Left lobe of liver (tissue), 2 donors: ENCODE measurements around the gene CD59. TPM values are rescaled to one million over a fixed set of nuclear protein-coding genes. Genes with fewer than 3 reads are reported as not detected.
A peak's percentile ranks its signal among the peaks of the same experiment; 100 is the strongest.

Source experiments
- ATAC-seq: fragments of 200-7000 bp; cut with Tn5 transposase; one replicate; pipeline ENCODE4 v1.9.1; 2020; ENCODE audit warnings: mild to moderate bottlenecking, moderate library complexity
- DNase-seq: peaks from one replicate; pipeline ENCODE4 v3.0.0-alpha.2; 2020; ENCODE audit warnings: low spot score
- total RNA-seq: library from RNA; stranded (reverse); gene quantifications from one replicate; pipeline ENCODE4 v1.2.1, GENCODE V29; 2021
- donor health status: DM: no; HTN: no; CAD: no; lungs with moderate emphysema.
- donor health status: DM: no; HTN: yes; CAD: no.

Gene CD59, protein sequence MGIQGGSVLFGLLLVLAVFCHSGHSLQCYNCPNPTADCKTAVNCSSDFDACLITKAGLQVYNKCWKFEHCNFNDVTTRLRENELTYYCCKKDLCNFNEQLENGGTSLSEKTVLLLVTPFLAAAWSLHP
- total RNA-seq, result 149 TPM

DNA sequence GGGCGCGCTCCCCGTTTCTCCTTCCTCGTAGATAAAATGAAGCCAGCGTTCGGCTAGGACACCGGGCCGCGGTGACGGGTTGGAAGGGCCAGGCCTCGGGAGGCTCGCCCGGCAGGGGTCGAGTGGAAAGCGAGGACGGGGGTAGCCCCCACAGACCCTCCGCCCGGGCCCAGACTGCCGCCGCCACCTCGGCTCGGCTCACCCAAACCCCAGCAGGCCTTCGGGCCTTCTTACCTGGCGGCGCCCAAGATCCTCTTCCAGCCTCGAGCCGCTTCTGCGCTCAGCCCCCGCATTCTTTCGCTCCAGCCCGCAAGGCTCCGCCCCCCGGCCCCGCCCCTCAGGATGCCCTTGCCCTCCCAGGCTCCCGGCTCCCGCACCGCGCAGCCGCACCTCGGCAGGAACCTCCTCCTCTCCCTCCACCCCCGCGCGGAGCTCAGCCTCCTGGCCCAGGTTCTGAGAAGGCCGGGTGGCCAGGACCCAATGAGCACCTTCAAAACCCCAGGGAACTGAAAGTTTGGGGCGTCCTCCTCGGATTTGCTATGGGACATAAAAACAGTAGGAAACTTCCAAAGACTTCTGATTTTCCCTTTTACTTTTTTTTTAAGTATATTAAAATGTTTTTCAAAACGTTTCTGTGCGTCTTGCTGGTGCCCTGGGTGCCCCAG is at the start of gene CD59:
Gene CD59, minus strand, starts transcription at position 276 of the 665 bp plus-strand sequence. CDS start 13,978 bp downstream, outside the sequence.
- DNase-seq, result peak; percentile 99
- ATAC-seq, result peak; percentile 96

DNA sequence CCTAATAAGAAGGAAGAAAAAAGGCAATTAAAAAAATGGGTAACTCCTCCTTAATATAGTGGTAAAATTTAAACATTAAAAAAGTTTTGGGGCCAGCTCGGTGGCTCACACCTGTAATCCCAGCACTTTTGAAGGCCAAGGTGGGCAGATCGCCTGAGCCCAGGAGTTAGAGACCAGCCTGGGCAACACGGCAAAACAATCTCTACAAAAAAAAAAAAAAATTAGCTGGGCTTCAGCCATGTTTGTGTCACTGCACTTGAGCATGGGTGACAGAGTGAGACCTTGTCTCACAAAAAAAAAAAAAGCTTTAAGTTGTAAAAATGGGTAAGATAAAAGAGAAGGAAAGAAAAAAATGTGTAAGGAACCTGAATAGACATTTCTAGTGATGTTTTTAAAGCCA is 49.4 kb upstream of the CD59 start:
- DNase-seq (no peak), ATAC-seq (no peak)

DNA sequence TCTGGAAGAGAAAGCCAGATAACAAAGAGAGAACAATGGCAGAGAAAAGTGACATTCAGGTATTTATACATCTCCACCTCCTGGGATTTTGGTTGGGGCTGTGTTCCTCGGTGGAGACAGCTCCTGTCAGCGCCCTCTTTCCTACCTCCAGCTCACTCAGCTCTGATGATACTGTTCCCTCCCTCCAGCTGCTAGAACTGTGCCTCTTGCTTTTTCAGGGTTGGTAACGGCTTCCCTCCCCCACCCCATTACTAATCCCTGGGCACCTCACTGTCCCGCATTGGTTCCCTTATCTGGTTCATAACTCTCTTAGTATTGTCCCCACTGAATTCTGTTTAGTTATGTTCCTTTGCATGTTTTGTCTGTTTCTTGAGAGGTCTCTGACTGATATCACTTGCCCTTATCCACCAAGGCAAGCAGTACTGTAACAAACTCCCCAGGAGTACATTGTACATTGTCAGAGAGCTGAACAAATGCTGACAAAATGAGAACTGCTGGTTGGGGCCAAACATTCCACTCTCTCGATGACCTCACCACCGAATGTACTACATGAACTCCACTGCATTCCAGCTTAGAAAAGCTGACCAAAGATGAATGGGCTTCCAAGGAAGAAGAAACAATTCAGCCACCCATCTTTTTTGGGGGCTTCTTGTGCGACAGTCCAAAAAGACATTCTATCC is 43.8 kb upstream of the CD59 start:
- DNase-seq, result no peak
- ATAC-seq, result no peak

DNA sequence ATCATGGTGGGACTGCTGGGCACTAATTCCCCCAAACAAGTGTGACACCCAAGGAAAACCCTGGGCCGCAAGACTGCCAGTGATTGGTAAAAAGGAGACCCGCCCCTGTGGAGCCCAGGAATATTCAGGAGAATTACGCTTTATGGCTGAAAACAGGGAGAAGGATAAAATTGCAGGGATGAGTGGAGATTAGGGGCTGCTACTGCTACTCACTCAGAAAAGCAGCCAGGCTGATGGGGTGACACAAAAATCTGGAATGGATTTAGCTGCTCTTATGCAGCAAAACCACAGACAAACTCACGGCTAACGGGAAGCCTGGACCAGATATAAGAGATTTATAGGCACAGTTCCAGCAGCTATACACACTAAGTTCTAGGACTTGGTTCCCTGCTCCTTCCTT is 42.5 kb upstream of the CD59 start:
- ATAC-seq (no peak), DNase-seq (no peak)

DNA sequence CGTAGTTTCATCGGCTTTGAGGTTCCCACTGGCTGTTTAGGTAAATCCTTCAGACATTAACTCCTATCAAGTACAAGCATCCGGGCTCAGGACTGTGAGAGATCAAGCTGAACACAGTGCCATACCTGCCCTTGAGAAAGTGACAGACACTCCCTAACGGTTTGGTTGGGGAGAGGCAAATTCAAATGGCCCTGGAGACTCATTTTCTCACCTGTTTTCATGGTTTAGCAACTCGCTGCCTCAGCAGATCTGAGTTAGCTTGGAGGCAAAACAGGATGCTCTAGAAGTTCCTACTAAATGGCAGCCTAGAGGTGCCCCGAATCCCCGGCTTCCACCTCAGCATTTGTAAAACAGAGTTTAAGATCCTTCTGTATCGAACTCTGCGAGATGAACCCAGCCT is 41.7 kb upstream of the CD59 start:
- no peak for DNase-seq
- no peak for ATAC-seq

DNA sequence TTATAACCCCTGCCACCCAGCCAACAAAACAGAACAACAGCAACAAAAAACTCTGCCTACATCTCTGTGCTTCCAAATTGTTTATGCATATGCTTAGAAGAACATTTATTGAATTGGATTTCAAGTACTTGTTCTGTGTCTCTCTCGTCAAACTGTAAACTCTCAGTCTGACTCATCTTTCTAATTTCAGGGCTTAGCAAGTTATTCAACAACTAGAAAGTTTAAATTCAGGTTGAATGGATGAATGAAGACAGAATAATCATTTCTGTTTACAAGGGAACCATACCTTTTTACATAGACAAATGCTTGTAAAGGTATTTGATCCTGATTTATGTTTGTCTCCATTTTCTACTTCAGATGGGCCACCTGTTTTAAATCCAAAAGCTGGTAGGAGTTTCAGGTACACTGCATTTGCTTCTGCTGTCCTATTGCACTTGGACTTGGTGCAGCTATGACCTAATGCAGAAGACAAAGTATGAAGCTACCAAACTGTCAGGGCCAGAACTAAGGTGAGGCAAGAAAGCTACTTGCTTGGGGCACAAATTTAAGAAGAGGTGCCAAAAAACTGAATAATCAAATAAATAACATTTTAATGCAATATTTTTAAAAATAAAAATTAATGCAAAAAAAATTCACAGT is 39.7 kb upstream of the CD59 start:
- ATAC-seq, result peak; percentile 27
- no peak for DNase-seq

DNA sequence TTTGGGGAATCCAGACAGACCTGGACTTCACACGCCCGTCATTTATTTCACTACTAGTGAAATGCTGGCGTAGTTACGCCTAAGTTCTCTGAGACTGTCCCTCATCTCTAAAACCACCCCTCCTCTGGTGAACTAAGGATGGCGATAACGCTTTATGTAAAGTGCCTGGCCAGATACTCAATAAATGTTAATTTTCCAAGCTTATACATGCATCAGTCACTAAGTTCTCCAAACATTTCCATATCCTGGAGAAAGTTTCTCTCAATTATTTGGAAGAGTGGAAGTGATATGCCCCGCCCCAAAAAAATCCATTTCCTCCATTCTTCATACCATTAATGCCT is 39.2 kb upstream of the CD59 start:
- ATAC-seq (no peak), DNase-seq (no peak)

DNA sequence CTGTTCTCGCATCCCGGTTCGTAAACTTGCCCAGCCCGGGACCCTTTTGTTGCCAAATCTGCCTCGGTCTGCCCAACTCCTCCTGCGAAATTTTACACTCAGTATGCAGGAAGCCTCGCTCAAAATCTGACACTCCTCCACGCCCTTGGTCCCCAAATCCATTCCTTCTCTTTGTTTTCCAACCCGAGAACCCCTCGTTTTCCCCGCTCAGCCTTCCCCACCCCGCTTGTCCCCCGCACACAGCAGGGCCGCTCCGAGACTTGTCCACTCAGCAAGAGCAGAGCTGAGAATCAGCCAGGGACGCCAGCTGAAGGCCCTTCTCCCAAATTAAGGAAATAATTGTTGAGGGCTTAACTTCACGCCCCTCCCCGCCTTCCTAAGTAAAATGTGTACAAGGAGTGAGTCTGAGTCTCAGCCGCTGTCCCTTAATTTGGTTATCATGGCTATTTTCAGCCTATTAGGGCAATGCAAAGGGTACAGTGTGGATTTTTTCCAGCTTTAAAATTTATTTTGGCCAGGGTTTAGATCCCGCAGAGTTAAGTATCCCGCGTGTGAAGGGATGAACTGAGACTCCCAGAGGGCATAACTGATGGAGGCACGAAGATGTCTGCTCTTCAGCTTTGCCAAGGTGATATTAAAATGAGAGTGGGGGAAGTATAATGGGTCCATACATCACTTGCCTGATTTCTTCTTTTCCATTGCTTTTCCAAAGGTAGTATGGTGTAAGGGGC is 38.7 kb upstream of the CD59 start:
- no peak for DNase-seq
- peak; percentile 8 for ATAC-seq

DNA sequence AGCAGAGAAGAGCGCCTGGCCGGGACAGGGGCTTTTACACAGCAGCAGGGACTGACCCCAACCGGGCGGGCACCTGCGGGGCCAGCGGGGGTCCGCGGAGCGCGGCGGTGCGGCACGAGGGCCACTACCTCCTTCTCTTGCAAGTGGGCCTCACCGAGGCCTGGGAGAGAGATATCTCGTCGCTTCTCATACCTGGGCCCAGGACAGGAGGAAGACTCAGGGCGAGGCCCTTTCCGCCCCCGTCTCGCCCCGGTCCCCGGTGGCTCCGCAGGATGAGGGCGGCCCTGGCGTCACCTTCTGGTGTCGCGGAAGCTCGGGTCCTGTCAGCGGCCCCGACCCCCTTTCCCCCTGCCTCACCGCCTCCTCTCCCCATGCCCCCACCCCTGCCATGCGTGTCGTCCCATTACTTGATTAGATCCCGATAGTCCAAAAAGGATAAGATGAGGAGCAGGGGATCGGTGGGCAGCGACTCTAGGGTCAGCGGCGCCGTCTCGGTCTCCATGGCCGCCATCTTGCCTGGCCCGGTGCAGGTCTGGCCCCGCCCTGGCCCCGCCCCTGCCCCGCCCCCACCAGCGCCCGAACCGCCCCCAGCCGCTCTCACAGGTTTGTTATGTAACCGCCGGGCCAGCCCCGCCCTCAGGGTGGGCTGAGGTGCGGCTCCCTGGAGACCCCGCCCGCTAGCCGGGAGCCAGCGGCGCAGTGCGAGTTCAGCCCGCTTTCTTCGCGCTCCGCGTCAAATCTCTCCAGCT is 37.9 kb upstream of the CD59 start, which contains the start of gene FBXO3:
Gene FBXO3, minus strand, starts transcription at position 534 of the 749 bp plus-strand sequence. Its CDS starts 23 bp downstream, at position 511.
- ATAC-seq, result peak; percentile 90
- DNase-seq, result peak; percentile 94

DNA sequence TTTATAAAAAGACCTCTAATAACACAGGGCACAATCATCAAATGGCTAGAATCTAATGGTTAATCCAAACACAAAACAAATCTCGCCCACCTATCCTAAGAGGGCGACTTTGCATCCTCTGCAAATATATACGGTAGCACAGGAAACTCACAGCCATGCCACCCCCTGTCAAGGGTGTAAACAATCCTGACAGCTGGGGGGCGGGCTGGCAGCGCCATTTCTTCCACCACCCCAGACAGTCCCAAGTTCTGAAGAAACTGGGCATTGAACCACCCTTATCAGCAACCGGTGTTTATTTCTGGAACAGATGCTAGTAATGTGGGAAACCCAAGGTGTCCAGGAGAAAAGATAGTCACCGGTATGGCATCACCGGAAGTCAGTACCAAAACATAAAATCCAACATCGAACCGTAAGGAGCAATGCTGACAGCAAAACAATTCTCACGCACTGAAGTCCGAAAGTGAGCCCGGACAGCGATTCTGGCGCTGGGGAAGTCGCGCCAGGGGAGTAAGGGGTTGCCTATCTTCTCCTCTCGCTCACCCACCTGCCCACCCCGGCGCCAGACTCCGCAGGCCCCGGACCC is 37.3 kb upstream of the CD59 start:
- DNase-seq (no peak), ATAC-seq (peak; percentile 2)

DNA sequence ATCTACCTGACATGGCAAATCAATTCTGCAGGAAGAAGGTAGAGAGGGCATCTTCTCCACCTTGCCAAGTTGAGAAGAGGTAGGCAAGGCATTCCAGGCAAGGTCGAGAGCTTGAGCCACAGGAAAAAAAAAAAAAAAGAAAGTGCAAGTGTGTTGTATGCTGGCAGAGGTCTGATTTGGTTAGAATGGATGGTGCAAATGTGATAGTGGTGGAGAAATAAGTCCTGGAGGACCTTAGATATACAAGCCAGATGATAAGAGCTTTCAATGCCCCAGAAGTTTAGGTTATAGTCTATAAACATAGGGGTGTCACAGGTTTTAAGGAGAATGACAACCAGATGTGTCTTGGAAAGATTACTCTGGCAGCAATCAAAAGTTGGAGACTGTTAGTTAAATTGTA is 36.6 kb upstream of the CD59 start:
- DNase-seq (no peak), ATAC-seq (no peak)

DNA sequence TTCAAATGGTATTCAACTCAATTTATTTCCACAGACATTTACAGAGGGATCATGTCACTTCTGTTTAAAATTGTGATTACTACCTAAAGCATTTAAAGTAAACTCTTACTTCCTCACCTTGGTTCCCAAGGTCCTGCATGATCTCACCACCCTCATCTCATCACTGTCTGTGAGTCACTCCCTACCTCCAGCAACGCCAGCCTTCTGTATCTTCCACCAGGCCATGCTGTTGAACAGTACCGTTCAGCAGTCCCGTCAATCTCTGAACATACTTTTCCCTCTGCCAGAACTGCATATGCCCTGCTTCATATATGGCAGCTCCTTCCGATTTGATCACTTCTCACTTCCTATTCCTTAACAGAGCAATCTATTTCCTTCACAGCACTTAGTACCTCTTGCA is 36.1 kb upstream of the CD59 start:
- DNase-seq (no peak), ATAC-seq (no peak)

DNA sequence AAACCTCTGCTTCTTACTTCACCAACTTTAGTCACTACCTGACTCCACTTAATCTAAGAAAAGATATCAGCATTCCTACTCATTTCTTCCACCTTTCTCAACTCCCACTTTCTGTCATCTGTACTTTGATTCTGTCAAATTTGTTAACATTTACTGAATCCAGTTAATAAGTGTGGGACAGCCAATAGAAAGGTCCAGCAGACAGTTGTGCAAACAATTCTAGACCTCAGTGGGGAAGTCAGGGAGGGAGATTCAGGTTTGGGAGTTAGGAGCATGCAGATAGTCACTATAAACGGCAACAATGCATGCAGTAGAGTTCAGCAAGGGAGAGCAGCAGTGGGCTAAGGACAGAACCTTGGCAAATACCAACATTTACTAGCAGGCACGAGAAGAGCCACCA is 34.0 kb upstream of the CD59 start:
- ATAC-seq, result peak; percentile 72
- peak; percentile 51 for DNase-seq

DNA sequence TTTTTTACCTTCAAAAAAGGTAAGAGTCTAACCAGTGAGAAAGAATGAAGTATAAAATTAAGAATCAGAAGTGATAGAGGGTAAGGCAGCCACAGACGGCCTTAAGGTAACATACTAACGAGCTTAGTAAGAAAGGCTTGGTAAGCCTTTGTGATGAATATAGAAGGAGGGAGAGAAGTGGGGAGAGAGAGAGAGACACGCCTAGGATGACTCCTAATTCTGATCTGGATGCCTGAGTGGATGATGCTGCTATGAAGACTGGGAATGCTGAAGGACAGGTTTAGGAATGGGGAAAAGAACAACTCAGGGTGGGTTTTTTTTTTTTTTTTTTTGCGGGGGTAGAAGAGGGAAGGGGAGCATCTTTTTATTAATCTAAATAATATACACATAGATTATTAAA is 33.3 kb upstream of the CD59 start:
- ATAC-seq (no peak), DNase-seq (no peak)

DNA sequence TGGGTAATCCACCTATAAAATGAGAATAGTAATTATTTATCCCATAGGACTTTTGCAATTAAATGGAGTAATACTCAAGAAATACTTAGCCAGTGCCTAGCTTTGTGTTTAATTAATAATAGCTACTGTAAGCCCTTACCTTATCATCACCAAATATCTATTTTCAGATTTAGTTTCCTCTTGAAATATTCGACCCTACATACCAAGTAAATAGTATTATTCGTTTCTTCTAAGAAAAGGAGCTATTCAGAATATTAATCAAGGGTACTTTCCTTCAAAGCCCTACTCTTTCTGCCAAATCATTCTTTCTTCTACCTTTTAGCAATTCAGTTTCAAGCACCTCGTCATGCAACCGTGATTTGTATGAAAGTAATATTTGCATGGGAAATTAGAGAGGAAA is 31.4 kb upstream of the CD59 start:
- ATAC-seq (no peak), DNase-seq (no peak)

DNA sequence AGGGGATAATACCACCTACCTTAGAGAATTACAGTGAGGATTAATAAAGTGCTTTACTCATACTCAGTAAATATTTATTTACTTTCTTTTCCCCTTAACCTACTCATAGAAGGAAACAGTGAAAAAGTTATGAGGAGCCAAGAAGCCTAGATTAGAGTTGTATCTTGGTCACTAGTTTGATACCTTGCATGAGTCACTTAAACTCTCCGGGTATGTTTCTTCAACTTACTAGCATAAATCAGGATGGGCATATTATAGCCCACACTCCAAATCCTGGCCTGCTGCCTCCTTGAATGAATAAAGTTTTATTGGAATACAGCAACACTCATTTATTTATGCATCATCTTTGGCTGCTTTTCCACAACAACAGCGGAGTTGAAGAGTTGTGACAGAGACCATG is 29.9 kb upstream of the CD59 start:
- no peak for DNase-seq
- ATAC-seq, result no peak

DNA sequence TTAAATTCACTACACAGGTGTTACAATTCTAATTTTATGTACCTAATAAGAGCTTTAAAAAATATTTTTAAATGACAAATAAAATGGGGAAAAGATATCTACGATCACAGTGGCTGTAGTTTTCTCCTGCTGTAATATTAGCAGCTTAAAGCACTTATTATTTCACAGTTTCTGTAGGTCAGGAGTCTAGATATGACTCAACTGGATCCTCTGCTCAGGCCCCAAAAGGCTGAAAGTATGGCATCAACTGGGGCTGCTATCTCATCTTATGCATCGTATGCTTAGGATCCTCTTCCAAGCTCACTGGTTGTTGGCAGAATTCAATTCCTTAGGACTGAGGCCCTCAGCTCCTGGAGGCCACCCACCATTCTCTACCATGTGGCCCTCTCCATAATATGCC is 25.2 kb upstream of the CD59 start:
- ATAC-seq (no peak), DNase-seq (no peak)

DNA sequence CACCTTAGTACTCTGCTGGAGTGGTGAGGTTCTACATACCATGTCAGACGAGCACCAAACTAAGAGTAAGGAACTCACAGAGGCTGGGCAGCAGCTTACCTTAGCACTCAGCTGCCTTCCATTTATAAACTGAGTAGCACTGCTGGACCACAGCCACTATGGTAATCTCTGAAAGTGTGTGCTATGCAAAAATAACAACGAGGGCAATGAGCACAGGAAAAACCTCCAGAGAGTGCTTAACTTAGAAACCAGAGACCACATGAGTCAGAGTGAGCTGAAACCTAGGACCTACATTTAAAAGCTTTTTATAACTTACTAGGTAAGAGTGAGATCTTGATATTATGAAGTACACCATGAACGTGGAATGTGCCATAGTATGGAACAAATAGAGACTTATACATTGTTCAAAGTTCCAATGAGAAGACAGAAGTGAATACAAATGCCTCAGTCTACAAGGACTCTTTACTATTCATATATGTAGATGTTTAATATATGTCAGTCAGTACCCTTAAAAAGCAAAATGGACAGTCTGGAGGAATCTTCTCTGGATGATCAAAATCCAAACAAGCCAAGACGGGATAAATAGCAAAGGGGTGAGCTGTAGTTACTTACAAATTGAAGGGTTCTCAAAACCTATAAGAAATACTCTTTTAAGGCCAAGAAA is 17.2 kb upstream of the CD59 start:
- ATAC-seq, result no peak

DNA sequence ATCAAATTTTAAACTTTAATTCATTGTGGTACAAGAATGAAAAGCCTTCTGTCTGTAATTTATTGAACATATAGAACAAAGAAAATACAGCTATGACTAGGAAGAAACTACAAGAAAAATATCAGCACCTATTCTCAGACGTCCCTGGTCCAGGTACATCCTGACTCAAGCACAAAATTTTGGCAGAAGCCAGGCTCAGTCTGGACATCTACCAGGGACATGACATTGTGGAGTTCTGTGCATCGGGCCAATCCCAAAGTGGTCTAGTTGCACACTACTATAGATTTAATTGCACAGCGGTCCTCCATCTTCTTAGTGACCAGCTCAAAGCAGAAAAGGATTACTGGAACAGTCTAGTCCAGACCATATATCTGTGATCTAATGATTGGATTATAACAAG is 15.7 kb upstream of the CD59 start:
- no peak for ATAC-seq

More for the DNA sequence above, 17.2 kb upstream of the CD59 start:
- DNase-seq, result no peak

DNA sequence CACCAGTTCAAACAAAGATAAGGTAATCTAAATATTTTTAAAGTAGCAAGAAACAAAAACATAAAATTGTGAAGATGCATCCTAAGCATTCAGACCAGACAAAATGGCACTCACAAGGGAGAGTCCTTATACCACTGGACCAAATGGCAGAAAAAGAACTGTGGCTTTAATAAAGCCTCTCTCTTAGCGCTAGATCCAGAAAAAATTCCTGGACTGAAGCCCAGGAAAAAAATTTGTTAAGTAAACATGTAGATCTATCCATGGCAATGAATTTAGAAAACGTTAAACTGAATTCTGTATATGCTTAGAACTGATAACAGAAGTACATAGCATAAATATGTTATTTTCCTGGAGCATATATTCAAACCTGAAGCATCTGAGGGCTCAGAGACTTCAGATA is 11.8 kb upstream of the CD59 start:
- no peak for DNase-seq
- ATAC-seq, result peak; percentile 31

More for the DNA sequence above, 15.7 kb upstream of the CD59 start:
- no peak for DNase-seq
